Endothelial cell of umbilical vein (primary cell): ENCODE measurements around the gene ENKD1. TPM values are rescaled to one million over a fixed set of nuclear protein-coding genes. Genes with fewer than 3 reads are reported as not detected.

Source experiments
- BruUV-seq: library from RNA; stranded (reverse); fragments of 400-500 nt; replicated peaks from 2 replicates; lab custom pipeline; 2021; lab: Mats Ljungman, UMichigan
- CTCF ChIA-PET: fragments of 300-600, 350-600 bp; sonication (Branson Sonifier 250); formaldehyde crosslinking; loops from one replicate; lab custom pipeline; 2021; ENCODE audit warnings: antibody characterized with exemption, inconsistent platforms; lab: Charles Lee
- POLR2A ChIA-PET: fragments of 300-600, 350-600 bp; sonication (Branson Sonifier 250); formaldehyde crosslinking; loops from one replicate; lab custom pipeline; 2021; ENCODE audit warnings: antibody characterized with exemption, inconsistent platforms; lab: Charles Lee
- DNase-seq: peaks from one replicate; pipeline ENCODE4 v3.0.0-alpha.2; 2011; ENCODE audit warnings: low read depth, low spot score
- FAIRE-seq: peaks from 2 replicates; lab custom pipeline; 2011; peaks lifted over from hg19 to GRCh38; lab: Jason Lieb, UNC
- H2AFZ ChIP-seq: 2 replicates; pipeline ENCODE4 v1.6.0; 2012; ENCODE audit warnings: low read depth, low read length, control low read depth, inconsistent platforms
- H3K27ac ChIP-seq: 2 replicates; pipeline ENCODE4 v1.5.1; 2011; ENCODE audit warnings: low read depth, mild to moderate bottlenecking, control low read depth, low read length, moderate library complexity; ENCODE audit not compliant: insufficient read depth
- H3K27me3 ChIP-seq, 2 experiments: 2 replicates each; pipeline versions ENCODE4 v1.6.0 to v1.6.1; 2011; ENCODE audit warnings: low read length in 2 of 2, mixed read lengths in 1 of 2; ENCODE audit not compliant: control insufficient read depth in 2 of 2, insufficient read depth in 2 of 2
- H3K36me3 ChIP-seq, 2 experiments: 2 replicates in 1 of 2; 3 replicates in 1 of 2; pipeline ENCODE4 v1.5.1; 2011; ENCODE audit warnings: low read length in 2 of 2, mild to moderate bottlenecking in 1 of 2, moderate library complexity in 1 of 2; ENCODE audit not compliant: control insufficient read depth in 2 of 2, insufficient read depth in 2 of 2; ENCODE audit errors: extremely low read depth in 1 of 2
- H3K4me1 ChIP-seq: 3 replicates; pipeline ENCODE4 v1.5.1; 2011; ENCODE audit warnings: mild to moderate bottlenecking, low read length; ENCODE audit not compliant: control insufficient read depth, insufficient read depth; ENCODE audit errors: extremely low read depth
- H3K4me2 ChIP-seq: 2 replicates; pipeline ENCODE4 v1.6.1; 2011; ENCODE audit warnings: low read length, control low read depth, mixed read lengths; ENCODE audit not compliant: insufficient read depth
- H3K4me3 ChIP-seq, 3 experiments: fragments of 200-600 bp in 1 of 3; sonication (generic), shearing (Covaris generic) in 1 of 3; replicated peaks in 1 of 3; 2 replicates each; pipeline ENCODE4 v1.5.1; 2011 to 2016; ENCODE audit warnings: control low read depth in 3 of 3, low read length in 3 of 3, mild to moderate bottlenecking in 2 of 3, inconsistent platforms in 1 of 3, low read depth in 1 of 3, moderate library complexity in 1 of 3; ENCODE audit not compliant: insufficient read depth in 1 of 3
- H3K79me2 ChIP-seq: 2 replicates; pipeline ENCODE4 v1.6.0; 2012; ENCODE audit warnings: low read length, inconsistent platforms; ENCODE audit not compliant: control insufficient read depth, insufficient read depth
- H3K9ac ChIP-seq: replicated peaks from 2 replicates; pipeline ENCODE3; 2011; ENCODE audit warnings: low read length, control low read depth; ENCODE audit not compliant: insufficient read depth; ENCODE audit errors: extremely low read depth
- H3K9me1 ChIP-seq: replicated peaks from 3 replicates; pipeline ENCODE4 v1.6.0; 2011; ENCODE audit warnings: mild to moderate bottlenecking, low read length; ENCODE audit not compliant: control insufficient read depth, insufficient read depth; ENCODE audit errors: extremely low read depth
- H3K9me3 ChIP-seq: replicated peaks from 2 replicates; pipeline ENCODE4 v1.5.1; 2012; ENCODE audit warnings: low read length, inconsistent platforms; ENCODE audit not compliant: control insufficient read depth, insufficient read depth
- H4K20me1 ChIP-seq: replicated peaks from 2 replicates; pipeline ENCODE3; 2011; ENCODE audit warnings: mild to moderate bottlenecking, low read length; ENCODE audit not compliant: control insufficient read depth, insufficient read depth; ENCODE audit errors: extremely low read depth
- EZH2 ChIP-seq: IDR thresholded peaks from 2 replicates; pipeline ENCODE4 v1.6.1; 2012; ENCODE audit warnings: borderline replicate concordance, low read depth, mild to moderate bottlenecking, moderate library complexity, low read length, inconsistent platforms; ENCODE audit not compliant: severe bottlenecking
- FOS ChIP-seq: IDR thresholded peaks from 2 replicates; pipeline ENCODE4 v1.6.1; 2011; ENCODE audit warnings: mild to moderate bottlenecking, low read length, moderate library complexity, borderline replicate concordance; ENCODE audit not compliant: insufficient read depth
- GATA2 ChIP-seq: IDR thresholded peaks from 2 replicates; pipeline ENCODE4 v1.7.0; 2011; ENCODE audit warnings: low read depth, mild to moderate bottlenecking, moderate library complexity, mixed read lengths, low read length; ENCODE audit not compliant: insufficient read length, insufficient read depth
- JUN ChIP-seq: IDR thresholded peaks from 2 replicates; pipeline ENCODE4 v1.6.1; 2011; ENCODE audit warnings: borderline replicate concordance, low read depth; ENCODE audit not compliant: insufficient read length, insufficient read depth
- MYC ChIP-seq: IDR thresholded peaks from one replicate; pipeline ENCODE4 v1.6.1; 2011; ENCODE audit warnings: mild to moderate bottlenecking, low read depth, low read length
- POLR2A ChIP-seq: IDR thresholded peaks from 2 replicates; pipeline ENCODE4 v1.6.1; 2012; ENCODE audit warnings: low read depth, mild to moderate bottlenecking, control low read depth, low read length
- POLR2AphosphoS5 ChIP-seq: IDR thresholded peaks from 2 replicates; pipeline ENCODE4 v1.6.1; 2012; ENCODE audit warnings: low read depth, mild to moderate bottlenecking, control low read depth, low read length, moderate library complexity; ENCODE audit not compliant: insufficient read depth
- dilution Hi-C: fragments of 300-500 bp; cut with MboI; formaldehyde crosslinking; loops from one replicate; pipeline ENCODE4 v1.15.0; 2019; ENCODE audit warnings: low sequenced_read_pairs; ENCODE audit not compliant: extremely low pct_ligation_motif_present
- intact Hi-C: fragments of 100-400 bp; cut with micrococcal nuclease; formaldehyde crosslinking; loops from one replicate; pipeline ENCODE4 v1.10.0; 2022
- polyA plus RNA-seq, 4 experiments: library from polyadenylated mRNA; depleted of rRNA in 3 of 4; stranded (reverse) in 3 of 4; unstranded in 1 of 4; fragments of >200 nt; gene quantifications; 2 replicates each; pipeline versions ENCODE4 v1.2.1 to v1.2.3, GENCODE V29; 2011 to 2012; ENCODE audit warnings: missing spikeins in 1 of 4
- total RNA-seq: library from RNA; stranded (reverse); gene quantifications from 2 replicates; pipeline ENCODE4 v1.2.3, GENCODE V29; 2021
- TF ChIP-seq, protein P1 (sequence below): IDR thresholded peaks from 2 replicates; pipeline ENCODE4 v1.6.1; 2011; ENCODE audit not compliant: insufficient read depth, insufficient read length
- TF ChIP-seq, protein P2 (sequence below), 2 donors: IDR thresholded peaks; 1 replicate in 1 of 2; 2 replicates in 1 of 2; pipeline ENCODE4 v1.5.1; 2011; ENCODE audit warnings: low read length in 2 of 2, mild to moderate bottlenecking in 2 of 2, moderate library complexity in 2 of 2, control low read depth in 1 of 2, inconsistent platforms in 1 of 2, low read depth in 1 of 2; ENCODE audit not compliant: insufficient read depth in 1 of 2; ENCODE audit errors: extremely low read depth in 1 of 2

The ENKD1 gene
- total and polyA plus RNA-seq, 2 donors (not counting 3 experiments of a cell fraction or from before 2014, with no cell fraction given), result 16.7 to 17.3 TPM

DNA sequence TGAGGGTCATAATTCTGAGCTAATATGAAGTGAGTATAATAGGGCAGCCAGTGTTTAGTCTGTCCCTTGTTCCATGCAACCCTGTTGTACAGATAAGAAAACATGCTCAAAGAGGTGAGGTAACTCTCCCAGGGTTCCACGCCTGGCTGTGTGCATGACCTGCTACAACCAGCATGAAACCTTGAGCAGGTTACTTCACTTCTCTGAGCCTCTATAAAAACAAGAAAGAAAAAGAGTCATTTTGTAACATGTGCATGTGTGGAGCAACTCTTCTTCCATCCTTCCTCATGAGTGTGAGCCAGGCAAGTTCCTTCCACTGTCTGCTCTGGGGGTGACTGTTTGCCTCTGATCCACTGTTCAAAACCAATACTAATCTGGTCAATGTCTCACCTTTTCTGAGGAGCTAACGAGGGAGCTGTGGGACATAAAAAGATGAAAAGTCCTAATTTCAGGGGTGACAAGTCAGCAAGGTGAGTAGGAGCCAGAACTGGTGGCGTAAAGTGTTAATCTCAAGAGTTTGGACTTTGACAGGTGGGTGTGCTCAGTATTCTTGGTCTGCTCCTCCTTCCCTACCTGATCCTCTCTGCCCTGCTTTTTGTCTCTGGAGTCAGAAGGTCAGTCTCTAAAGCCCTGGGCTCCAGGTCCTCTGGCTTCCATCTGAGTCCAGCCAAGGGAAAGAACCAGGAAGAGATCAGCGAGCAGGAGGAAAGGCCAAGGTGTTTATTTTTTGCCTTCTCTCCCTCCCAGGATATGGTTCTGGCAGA is 31.1 kb upstream of the ENKD1 start:
- Histone ChIP-seq H3K4me1 (no peaks in the 10 kb centered on the region), H3K4me3 (no peak overlapping the region), H3K79me2 (peaks cover 49% of the 10 kb centered on the region), H3K27ac (no peak overlapping the region), H3K27me3 (no peaks in the 10 kb centered on the region), H3K9ac (no peak overlapping the region), H3K36me3 (peaks cover 0 to 7% of the 10 kb centered on the region in 2 experiments), H3K9me1 (no peaks in the 10 kb centered on the region), H3K9me3 (no peaks in the 10 kb centered on the region), H4K20me1 (no peaks in the 10 kb centered on the region), H2AFZ (no peak overlapping the region), H3K4me2 (no peak overlapping the region)
- POLR2A ChIA-PET, result no interaction called here
- TF ChIP-seq, protein P1, sequence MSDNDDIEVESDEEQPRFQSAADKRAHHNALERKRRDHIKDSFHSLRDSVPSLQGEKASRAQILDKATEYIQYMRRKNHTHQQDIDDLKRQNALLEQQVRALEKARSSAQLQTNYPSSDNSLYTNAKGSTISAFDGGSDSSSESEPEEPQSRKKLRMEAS, result no peak
- TF ChIP-seq MYC (no peak), POLR2A (no peak), JUN (no peak), EZH2 (no peak), FOS (no peak), GATA2 (no peak), POLR2AphosphoS5 (no peak)
- TF ChIP-seq, protein P2, sequence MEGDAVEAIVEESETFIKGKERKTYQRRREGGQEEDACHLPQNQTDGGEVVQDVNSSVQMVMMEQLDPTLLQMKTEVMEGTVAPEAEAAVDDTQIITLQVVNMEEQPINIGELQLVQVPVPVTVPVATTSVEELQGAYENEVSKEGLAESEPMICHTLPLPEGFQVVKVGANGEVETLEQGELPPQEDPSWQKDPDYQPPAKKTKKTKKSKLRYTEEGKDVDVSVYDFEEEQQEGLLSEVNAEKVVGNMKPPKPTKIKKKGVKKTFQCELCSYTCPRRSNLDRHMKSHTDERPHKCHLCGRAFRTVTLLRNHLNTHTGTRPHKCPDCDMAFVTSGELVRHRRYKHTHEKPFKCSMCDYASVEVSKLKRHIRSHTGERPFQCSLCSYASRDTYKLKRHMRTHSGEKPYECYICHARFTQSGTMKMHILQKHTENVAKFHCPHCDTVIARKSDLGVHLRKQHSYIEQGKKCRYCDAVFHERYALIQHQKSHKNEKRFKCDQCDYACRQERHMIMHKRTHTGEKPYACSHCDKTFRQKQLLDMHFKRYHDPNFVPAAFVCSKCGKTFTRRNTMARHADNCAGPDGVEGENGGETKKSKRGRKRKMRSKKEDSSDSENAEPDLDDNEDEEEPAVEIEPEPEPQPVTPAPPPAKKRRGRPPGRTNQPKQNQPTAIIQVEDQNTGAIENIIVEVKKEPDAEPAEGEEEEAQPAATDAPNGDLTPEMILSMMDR (IDR thresholded peaks at IDR 0.05; ENCODE audit: extremely low read depth in 1 of 2, insufficient read depth in 1 of 2, low read depth in 1 of 2, low read length in 2 of 2), result no peak
- DNase-seq, result no peak
- no TSS peak for BruUV-seq
- intact Hi-C loops (no loop called here), dilution Hi-C loops (loop anchor here (25.0 kb wide), 1 partner anchor 215 kb away; no protein-coding TSS in a partner anchor)
- FAIRE-seq, result no peak
- CTCF ChIA-PET, result interaction anchor here (1.4 kb wide), 1 partner anchor 22 kb away, joined by 3 read pairs; the partner anchor contains the start of gene GFOD2
